Measurements from ENCODE around the gene ISCA2.

The ISCA2 gene

GRCh38 chr14:74495356-74495755, 1.8 kb downstream of the ISCA2 start:
- no peak overlapping the region for H3K4me3 ChIP-seq (ENCODE audit: insufficient read length, low read depth)
- no peak for DNase-seq (ENCODE audit: low read depth, low spot score)
- no peaks in the 10 kb centered on the region for H3K27me3 ChIP-seq (ENCODE audit: insufficient read depth, insufficient read length)
- H3K36me3 ChIP-seq (ENCODE audit: insufficient read depth, insufficient read length, low read length): peaks cover 30% of the 10 kb centered on the region
- no peaks in the 10 kb centered on the region for H3K9me3 ChIP-seq (ENCODE audit: insufficient read depth, low read length)
- peaks cover 3% of the 10 kb centered on the region for H3K4me1 ChIP-seq (ENCODE audit: insufficient read depth, insufficient read length)
- H3K9ac ChIP-seq (ENCODE audit: insufficient read length, low read depth): no peak overlapping the region
- TF ChIP-seq ZNF274 (IDR thresholded peaks at IDR 0.05; ENCODE audit: low read depth, low read length) (no peak), YY1 (IDR thresholded peaks at IDR 0.05; ENCODE audit: insufficient read depth, insufficient read length) (no peak), SUZ12 (IDR thresholded peaks at IDR 0.05; ENCODE audit: extremely low read depth, insufficient read depth, insufficient read length) (no peak)

DNA sequence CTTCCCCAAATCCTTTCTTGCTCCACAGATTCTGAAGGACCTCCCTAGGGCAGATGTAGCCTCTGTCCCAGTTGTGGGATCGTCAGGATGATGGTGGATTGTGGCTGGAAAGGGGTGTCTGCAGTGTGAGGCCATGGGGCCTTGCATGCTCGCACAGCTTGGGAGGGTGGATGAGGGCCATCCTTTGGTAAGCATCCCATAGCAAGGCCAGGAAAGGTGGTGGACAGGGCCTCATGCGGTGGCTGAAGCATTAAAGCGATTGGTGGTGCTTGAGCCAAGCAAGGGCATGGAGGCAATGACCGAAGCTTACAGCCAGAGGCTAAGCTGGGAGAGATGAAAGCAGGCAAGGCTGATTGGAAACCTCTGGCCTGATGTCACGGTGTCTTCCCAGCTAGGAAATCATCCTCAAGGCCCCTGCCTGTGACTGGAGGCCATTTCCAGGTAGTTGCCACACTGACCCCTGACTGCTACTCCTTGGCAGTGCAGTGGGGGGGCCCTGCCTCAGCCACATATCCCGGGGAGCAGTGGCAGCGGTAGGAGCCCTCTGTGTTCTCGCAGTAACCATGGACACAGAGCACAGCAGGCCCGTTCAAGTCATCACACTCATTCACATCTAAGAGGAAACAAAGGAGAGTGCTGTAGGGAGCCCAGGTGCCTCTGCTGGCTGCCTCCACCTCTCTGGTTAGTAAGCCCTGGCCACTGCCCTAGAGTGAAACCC, 7.0 kb downstream of the ISCA2 start:
- Histone ChIP-seq H3K36me3 (ENCODE audit: insufficient read depth, insufficient read length, low read length) (peaks cover 35% of the 10 kb centered on the region), H3K4me1 (ENCODE audit: insufficient read depth, insufficient read length) (peaks cover 20% of the 10 kb centered on the region), H3K4me3 (ENCODE audit: insufficient read length, low read depth) (no peak overlapping the region), H3K9ac (ENCODE audit: insufficient read length, low read depth) (peak overlapping the region; percentile 39), H3K27me3 (ENCODE audit: insufficient read depth, insufficient read length) (no peaks in the 10 kb centered on the region), H3K9me3 (ENCODE audit: insufficient read depth, low read length) (no peaks in the 10 kb centered on the region)
- TF ChIP-seq YY1 (IDR thresholded peaks at IDR 0.05; ENCODE audit: insufficient read depth, insufficient read length): no peak
- TF ChIP-seq SUZ12 (IDR thresholded peaks at IDR 0.05; ENCODE audit: extremely low read depth, insufficient read depth, insufficient read length): no peak
- no peak for TF ChIP-seq ZNF274 (IDR thresholded peaks at IDR 0.05; ENCODE audit: low read depth, low read length)
- no peak for DNase-seq (ENCODE audit: low read depth, low spot score)

GRCh38 chr14:74501135-74501614, 7.6 kb downstream of the ISCA2 start:
- H3K36me3 ChIP-seq (ENCODE audit: insufficient read depth, insufficient read length, low read length): peaks cover 30% of the 10 kb centered on the region
- no peaks in the 10 kb centered on the region for H3K9me3 ChIP-seq (ENCODE audit: insufficient read depth, low read length)
- DNase-seq (ENCODE audit: low read depth, low spot score): no peak
- TF ChIP-seq SUZ12 (IDR thresholded peaks at IDR 0.05; ENCODE audit: extremely low read depth, insufficient read depth, insufficient read length) (no peak), ZNF274 (IDR thresholded peaks at IDR 0.05; ENCODE audit: low read depth, low read length) (no peak), YY1 (IDR thresholded peaks at IDR 0.05; ENCODE audit: insufficient read depth, insufficient read length) (no peak)
- peak overlapping the region; percentile 5 for H3K9ac ChIP-seq (ENCODE audit: insufficient read length, low read depth)
- no peak overlapping the region for H3K4me3 ChIP-seq (ENCODE audit: insufficient read length, low read depth)
- peaks cover 20% of the 10 kb centered on the region for H3K4me1 ChIP-seq (ENCODE audit: insufficient read depth, insufficient read length)
- no peaks in the 10 kb centered on the region for H3K27me3 ChIP-seq (ENCODE audit: insufficient read depth, insufficient read length)

DNA sequence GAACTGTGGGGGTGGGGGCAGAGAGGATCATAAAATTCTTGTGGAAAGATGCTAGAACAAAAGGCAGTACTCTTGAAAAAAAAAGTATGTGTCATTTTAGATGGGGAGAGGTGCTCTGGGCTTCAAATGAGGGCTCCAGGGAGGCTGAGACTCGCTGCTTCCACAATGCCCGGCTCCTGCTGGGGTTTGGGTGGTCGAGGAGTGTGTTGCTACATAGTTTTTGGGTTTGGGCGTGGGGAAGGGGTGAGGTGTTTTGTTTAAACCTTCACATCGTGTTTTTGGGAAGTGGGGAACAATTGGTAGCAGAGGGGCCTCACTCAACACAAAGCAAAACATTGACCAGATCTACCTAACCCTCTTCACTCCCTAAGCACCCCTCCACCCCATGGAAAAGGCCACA, 8.1 kb downstream of the ISCA2 start:
- peak overlapping the region; percentile 25 for H3K9ac ChIP-seq (ENCODE audit: insufficient read length, low read depth)
- H3K9me3 ChIP-seq (ENCODE audit: insufficient read depth, low read length): no peaks in the 10 kb centered on the region
- H3K4me3 ChIP-seq (ENCODE audit: insufficient read length, low read depth): no peak overlapping the region
- no peaks in the 10 kb centered on the region for H3K27me3 ChIP-seq (ENCODE audit: insufficient read depth, insufficient read length)
- no peak for DNase-seq (ENCODE audit: low read depth, low spot score)
- TF ChIP-seq ZNF274 (IDR thresholded peaks at IDR 0.05; ENCODE audit: low read depth, low read length) (no peak), YY1 (IDR thresholded peaks at IDR 0.05; ENCODE audit: insufficient read depth, insufficient read length) (no peak), SUZ12 (IDR thresholded peaks at IDR 0.05; ENCODE audit: extremely low read depth, insufficient read depth, insufficient read length) (no peak)
- H3K36me3 ChIP-seq (ENCODE audit: insufficient read depth, insufficient read length, low read length): peaks cover 25% of the 10 kb centered on the region
- H3K4me1 ChIP-seq (ENCODE audit: insufficient read depth, insufficient read length): peaks cover 20% of the 10 kb centered on the region

- H3K36me3 ChIP-seq (ENCODE audit: insufficient read depth, insufficient read length, low read length): peaks cover 23% of the 10 kb centered on the region
- DNase-seq (ENCODE audit: low read depth, low spot score): peak; percentile 33
- H3K9ac ChIP-seq (ENCODE audit: insufficient read length, low read depth): no peak overlapping the region
- peaks cover 20% of the 10 kb centered on the region for H3K4me1 ChIP-seq (ENCODE audit: insufficient read depth, insufficient read length)
- H3K4me3 ChIP-seq (ENCODE audit: insufficient read length, low read depth): no peak overlapping the region
- no peaks in the 10 kb centered on the region for H3K9me3 ChIP-seq (ENCODE audit: insufficient read depth, low read length)
- TF ChIP-seq SUZ12 (IDR thresholded peaks at IDR 0.05; ENCODE audit: extremely low read depth, insufficient read depth, insufficient read length) (no peak), YY1 (IDR thresholded peaks at IDR 0.05; ENCODE audit: insufficient read depth, insufficient read length) (no peak), ZNF274 (IDR thresholded peaks at IDR 0.05; ENCODE audit: low read depth, low read length) (no peak)
- H3K27me3 ChIP-seq (ENCODE audit: insufficient read depth, insufficient read length): no peaks in the 10 kb centered on the region
These were observed 8.9 kb downstream of the ISCA2 start for GRCh38 chr14:74502236-74503019.

GRCh38 chr14:74503291-74503937, 9.8 kb downstream of the ISCA2 start:
- peaks cover 18% of the 10 kb centered on the region for H3K36me3 ChIP-seq (ENCODE audit: insufficient read depth, insufficient read length, low read length)
- H3K27me3 ChIP-seq (ENCODE audit: insufficient read depth, insufficient read length): no peaks in the 10 kb centered on the region
- H3K9me3 ChIP-seq (ENCODE audit: insufficient read depth, low read length): no peaks in the 10 kb centered on the region
- peak overlapping the region; percentile 29 for H3K9ac ChIP-seq (ENCODE audit: insufficient read length, low read depth)
- H3K4me3 ChIP-seq (ENCODE audit: insufficient read length, low read depth): no peak overlapping the region
- no peak for DNase-seq (ENCODE audit: low read depth, low spot score)
- TF ChIP-seq SUZ12 (IDR thresholded peaks at IDR 0.05; ENCODE audit: extremely low read depth, insufficient read depth, insufficient read length) (no peak), ZNF274 (IDR thresholded peaks at IDR 0.05; ENCODE audit: low read depth, low read length) (no peak), YY1 (IDR thresholded peaks at IDR 0.05; ENCODE audit: insufficient read depth, insufficient read length) (no peak)
- peaks cover 20% of the 10 kb centered on the region for H3K4me1 ChIP-seq (ENCODE audit: insufficient read depth, insufficient read length)

Data from NT2/D1 (cell line).